LNCaP clone FGC (cell line): ENCODE data around the gene CTCF.

Source experiments
- DNase-seq: peaks from one replicate; pipeline ENCODE4 v3.0.0-alpha.2; 2011; ENCODE audit warnings: low read depth
- H3K4me3 ChIP-seq: 2 replicates; pipeline ENCODE4 v1.5.1; 2011; ENCODE audit warnings: mild to moderate bottlenecking, low read depth, low read length, control low read depth
- CTCF ChIP-seq: IDR thresholded peaks from 2 replicates; pipeline ENCODE4 v1.5.1; 2012; ENCODE audit warnings: mild to moderate bottlenecking; ENCODE audit not compliant: control insufficient read depth, insufficient read depth; ENCODE audit errors: extremely low read depth

The CTCF gene

GRCh38 chr16:67673712-67674580 lies 111.6 kb downstream of the CTCF start:
- H3K4me3 ChIP-seq, result no peak overlapping the region
- TF ChIP-seq CTCF, result no peak
- peak; percentile 74 for DNase-seq

DNA sequence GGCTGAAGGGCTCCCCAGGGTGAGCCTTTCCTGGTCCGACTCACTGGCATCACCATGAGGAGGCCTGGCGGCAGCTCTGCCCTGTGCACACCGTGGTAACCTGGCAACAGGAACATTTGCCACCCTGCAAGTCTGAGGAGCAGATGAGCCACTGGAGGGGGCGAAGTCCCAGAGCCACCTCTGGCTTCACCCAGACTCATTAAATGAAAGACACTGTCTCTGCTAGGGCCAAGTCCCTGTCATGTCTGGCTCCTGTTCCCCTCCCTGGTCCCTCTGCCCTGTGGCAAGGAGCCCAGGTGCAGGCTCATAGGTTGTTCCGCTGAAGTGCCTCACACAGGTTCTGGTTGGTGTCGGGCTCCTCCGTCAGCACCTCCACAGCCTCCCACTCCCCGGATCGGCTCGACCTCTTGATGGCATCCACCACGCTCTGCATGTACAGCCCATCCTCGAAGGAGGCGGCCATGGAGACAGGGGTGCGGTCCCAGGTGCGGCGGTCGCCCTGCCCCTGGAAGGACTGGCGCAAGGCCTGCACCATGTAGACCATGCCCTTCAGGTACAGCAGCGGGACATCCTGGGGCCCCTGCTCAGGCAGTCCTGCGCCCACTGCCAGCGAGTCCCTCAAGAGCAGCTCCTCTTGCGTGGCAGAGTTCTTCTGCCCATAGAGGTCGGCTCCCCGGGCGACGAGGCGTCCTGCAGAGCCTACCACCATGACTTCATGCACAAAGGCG lies 112.7 kb downstream of the CTCF start:
- no peak overlapping the region for H3K4me3 ChIP-seq
- DNase-seq, result no peak
- no peak for TF ChIP-seq CTCF

DNA sequence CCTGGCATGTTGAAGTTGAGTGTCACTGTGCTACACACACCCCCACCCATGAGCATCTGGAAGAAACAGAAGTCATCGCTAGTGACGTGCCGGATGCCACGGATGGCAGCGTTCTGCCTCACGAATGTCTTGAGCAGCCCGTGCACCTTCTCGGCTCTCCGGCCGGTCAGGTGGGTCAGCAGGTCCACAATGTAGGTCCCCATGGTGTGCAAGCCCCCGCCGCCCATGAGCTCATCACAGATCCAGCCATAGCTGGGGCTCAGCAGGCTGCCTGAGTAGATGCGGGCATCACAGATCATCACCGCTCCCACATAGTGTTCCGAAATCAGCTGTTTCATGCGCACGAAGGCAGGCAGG lies 113.2 kb downstream of the CTCF start:
- H3K4me3 ChIP-seq, result no peak overlapping the region
- DNase-seq, result no peak
- TF ChIP-seq CTCF, result no peak

- no peak for TF ChIP-seq CTCF
- no peak overlapping the region for H3K4me3 ChIP-seq
- no peak for DNase-seq
These were observed 113.7 kb downstream of the CTCF start for GRCh38 chr16:67675999-67676398.

- TF ChIP-seq CTCF, result peak; percentile 23
- no peak overlapping the region for H3K4me3 ChIP-seq
- peak; percentile 67 for DNase-seq
These were observed 114.2 kb downstream of the CTCF start for GRCh38 chr16:67676516-67676915.

GRCh38 chr16:67676939-67677338 lies 114.6 kb downstream of the CTCF start:
- TF ChIP-seq CTCF, result no peak
- no peak overlapping the region for H3K4me3 ChIP-seq
- DNase-seq, result no peak
